Neural progenitor cell (in vitro differentiated cells): ENCODE measurements around the gene NCAM1. TPM values are rescaled to one million over a fixed set of nuclear protein-coding genes. Genes with fewer than 3 reads are reported as not detected.

ENCODE experiments used
- DNase-seq: peaks from one replicate; pipeline ENCODE4 v3.0.0-alpha.2; 2016; ENCODE audit warnings: low spot score
- H2AFZ ChIP-seq: fragments of 200-600 bp; sonication (generic); replicated peaks from 2 replicates; pipeline ENCODE4 v1.6.1; 2016; ENCODE audit warnings: antibody characterized with exemption
- H3F3A ChIP-seq: fragments of 200-600 bp; sonication (generic); 2 replicates; pipeline ENCODE4 v1.6.1; 2016; ENCODE audit warnings: antibody characterized with exemption, low read depth
- H3K27ac ChIP-seq: fragments of 200-600 bp; sonication (generic); 2 replicates; pipeline ENCODE4 v1.5.1; 2016; ENCODE audit warnings: mild to moderate bottlenecking
- H3K27me3 ChIP-seq: fragments of 200-600 bp; sonication (generic); 2 replicates; pipeline ENCODE4 v1.6.1; 2016; ENCODE audit warnings: mild to moderate bottlenecking, moderate library complexity
- H3K36me3 ChIP-seq: fragments of 200-600 bp; sonication (generic); 2 replicates; pipeline ENCODE4 v1.5.1; 2016
- H3K4me1 ChIP-seq: fragments of 200-600 bp; sonication (generic); 2 replicates; pipeline ENCODE4 v1.6.1; 2016; ENCODE audit warnings: mixed run types
- H3K4me2 ChIP-seq: fragments of 200-600 bp; sonication (generic); 2 replicates; pipeline ENCODE4 v1.6.1; 2016
- H3K4me3 ChIP-seq: fragments of 200-600 bp; sonication (generic); 2 replicates; pipeline ENCODE4 v1.5.1; 2016
- H3K79me2 ChIP-seq: fragments of 200-600 bp; sonication (generic); 2 replicates; pipeline ENCODE4 v1.6.1; 2016; ENCODE audit warnings: low read depth
- H3K9ac ChIP-seq: fragments of 200-600 bp; sonication (generic); 2 replicates; pipeline ENCODE4 v1.6.1; 2016
- H3K9me3 ChIP-seq: fragments of 200-600 bp; sonication (generic); 2 replicates; pipeline ENCODE4 v1.5.1; 2016; ENCODE audit warnings: low read depth
- H4K20me1 ChIP-seq: fragments of 200-600 bp; sonication (generic); 2 replicates; pipeline ENCODE4 v1.6.1; 2016; ENCODE audit warnings: low read depth
- H3K27ac Mint-ChIP-seq: 3 replicates; pipeline ENCODE4 v1.8.0; 2021; ENCODE audit warnings: mixed read lengths
- H3K27me3 Mint-ChIP-seq: 2 replicates; pipeline ENCODE4 v1.8.0; 2022; ENCODE audit warnings: low read depth, mild to moderate bottlenecking, inconsistent platforms, moderate library complexity, mixed read lengths; ENCODE audit not compliant: insufficient read depth
- H3K36me3 Mint-ChIP-seq: 3 replicates; pipeline ENCODE4 v1.8.0; 2021; ENCODE audit warnings: mixed read lengths
- H3K4me1 Mint-ChIP-seq: 3 replicates; pipeline ENCODE4 v1.8.0; 2021; ENCODE audit warnings: mixed read lengths
- H3K4me3 Mint-ChIP-seq: 3 replicates; pipeline ENCODE4 v1.8.0; 2021; ENCODE audit warnings: mild to moderate bottlenecking, moderate library complexity, mixed read lengths
- H3K9me3 Mint-ChIP-seq: 3 replicates; pipeline ENCODE4 v1.8.0; 2020; ENCODE audit warnings: mixed read lengths
- CTCF ChIP-seq: fragments of 200-600 bp; sonication (generic); IDR thresholded peaks from 2 replicates; pipeline ENCODE4 v1.5.1; 2017; ENCODE audit warnings: antibody characterized with exemption, mild to moderate bottlenecking
- EZH2 ChIP-seq: fragments of 200-600 bp; sonication (generic); IDR thresholded peaks from 2 replicates; pipeline ENCODE4 v1.6.1; 2017; ENCODE audit warnings: antibody characterized with exemption, mild to moderate bottlenecking, moderate library complexity
- EZH2phosphoT487 ChIP-seq: fragments of 200-600 bp; sonication (generic); IDR thresholded peaks from 2 replicates; pipeline ENCODE4 v1.6.1; 2017; ENCODE audit warnings: antibody characterized with exemption
- total RNA-seq: library from RNA; depleted of rRNA; stranded (reverse); fragments of >200 nt; gene quantifications from 2 replicates; pipeline ENCODE4 v1.2.3, GENCODE V29; 2015; ENCODE audit warnings: low replicate concordance

Gene NCAM1
- total RNA-seq, 1 donor from 2014 or later = 17.5 TPM

GRCh38 chr11:113084297-113084696 lies 123.1 kb downstream of the NCAM1 start:
- peaks cover 21% of the 10 kb centered on the region for H3K4me1 ChIP-seq
- H3K4me2 ChIP-seq = no peak overlapping the region
- H3K4me3 ChIP-seq = no peak overlapping the region
- H3K9me3 ChIP-seq = no peaks in the 10 kb centered on the region
- H3K36me3 ChIP-seq = no peaks in the 10 kb centered on the region
- H3K27me3 ChIP-seq = no peaks in the 10 kb centered on the region
- H3K9ac ChIP-seq = no peak overlapping the region
- H3K4me3 Mint-ChIP-seq = no peak overlapping the region
- no peak overlapping the region for H2AFZ ChIP-seq
- no peak for DNase-seq
- TF ChIP-seq EZH2phosphoT487 (no peak), CTCF (no peak), EZH2 (no peak)
- no peaks in the 10 kb centered on the region for H3K36me3 Mint-ChIP-seq
- no peak overlapping the region for H3K27ac Mint-ChIP-seq
- no peaks in the 10 kb centered on the region for H4K20me1 ChIP-seq
- no peaks in the 10 kb centered on the region for H3K79me2 ChIP-seq
- peaks cover 32% of the 10 kb centered on the region for H3K4me1 Mint-ChIP-seq
- no peaks in the 10 kb centered on the region for H3F3A ChIP-seq
- H3K9me3 Mint-ChIP-seq = no peaks in the 10 kb centered on the region
- no peak overlapping the region for H3K27ac ChIP-seq
- peaks cover 7% of the 10 kb centered on the region for H3K27me3 Mint-ChIP-seq

GRCh38 chr11:113085446-113085845 lies 124.2 kb downstream of the NCAM1 start:
- no peaks in the 10 kb centered on the region for H3K9me3 ChIP-seq
- H3K27ac Mint-ChIP-seq = no peak overlapping the region
- no peak overlapping the region for H3K4me3 Mint-ChIP-seq
- H2AFZ ChIP-seq = no peak overlapping the region
- no peaks in the 10 kb centered on the region for H4K20me1 ChIP-seq
- H3K9ac ChIP-seq = no peak overlapping the region
- H3K27me3 ChIP-seq = no peaks in the 10 kb centered on the region
- H3K4me2 ChIP-seq = no peak overlapping the region
- H3K9me3 Mint-ChIP-seq = no peaks in the 10 kb centered on the region
- TF ChIP-seq EZH2phosphoT487 (no peak), EZH2 (no peak), CTCF (no peak)
- H3K36me3 Mint-ChIP-seq = peaks cover 2% of the 10 kb centered on the region
- peaks cover 7% of the 10 kb centered on the region for H3K27me3 Mint-ChIP-seq
- H3F3A ChIP-seq = no peaks in the 10 kb centered on the region
- no peak overlapping the region for H3K4me3 ChIP-seq
- H3K4me1 Mint-ChIP-seq = peaks cover 32% of the 10 kb centered on the region
- DNase-seq = no peak
- peaks cover 21% of the 10 kb centered on the region for H3K4me1 ChIP-seq
- H3K36me3 ChIP-seq = no peaks in the 10 kb centered on the region
- H3K79me2 ChIP-seq = no peaks in the 10 kb centered on the region
- H3K27ac ChIP-seq = no peak overlapping the region

GRCh38 chr11:113087706-113088105 lies 126.5 kb downstream of the NCAM1 start:
- no peak overlapping the region for H3K27ac Mint-ChIP-seq
- Histone ChIP-seq H3K27me3 (no peaks in the 10 kb centered on the region), H3K4me1 (peaks cover 21% of the 10 kb centered on the region), H3K9me3 (no peaks in the 10 kb centered on the region), H3K4me2 (peak overlapping the region; percentile 11), H3K9ac (no peak overlapping the region), H3K79me2 (no peaks in the 10 kb centered on the region), H4K20me1 (no peaks in the 10 kb centered on the region), H3F3A (no peaks in the 10 kb centered on the region), H3K36me3 (no peaks in the 10 kb centered on the region), H2AFZ (no peak overlapping the region), H3K27ac (no peak overlapping the region), H3K4me3 (no peak overlapping the region)
- H3K4me1 Mint-ChIP-seq = peaks cover 32% of the 10 kb centered on the region
- no peak for TF ChIP-seq EZH2phosphoT487
- no peak for TF ChIP-seq CTCF
- no peak for TF ChIP-seq EZH2
- H3K4me3 Mint-ChIP-seq = no peak overlapping the region
- peaks cover 2% of the 10 kb centered on the region for H3K36me3 Mint-ChIP-seq
- no peak for DNase-seq
- peaks cover 7% of the 10 kb centered on the region for H3K27me3 Mint-ChIP-seq
- no peaks in the 10 kb centered on the region for H3K9me3 Mint-ChIP-seq
